Measurements from ENCODE around the gene ZFPL1.

DNA sequence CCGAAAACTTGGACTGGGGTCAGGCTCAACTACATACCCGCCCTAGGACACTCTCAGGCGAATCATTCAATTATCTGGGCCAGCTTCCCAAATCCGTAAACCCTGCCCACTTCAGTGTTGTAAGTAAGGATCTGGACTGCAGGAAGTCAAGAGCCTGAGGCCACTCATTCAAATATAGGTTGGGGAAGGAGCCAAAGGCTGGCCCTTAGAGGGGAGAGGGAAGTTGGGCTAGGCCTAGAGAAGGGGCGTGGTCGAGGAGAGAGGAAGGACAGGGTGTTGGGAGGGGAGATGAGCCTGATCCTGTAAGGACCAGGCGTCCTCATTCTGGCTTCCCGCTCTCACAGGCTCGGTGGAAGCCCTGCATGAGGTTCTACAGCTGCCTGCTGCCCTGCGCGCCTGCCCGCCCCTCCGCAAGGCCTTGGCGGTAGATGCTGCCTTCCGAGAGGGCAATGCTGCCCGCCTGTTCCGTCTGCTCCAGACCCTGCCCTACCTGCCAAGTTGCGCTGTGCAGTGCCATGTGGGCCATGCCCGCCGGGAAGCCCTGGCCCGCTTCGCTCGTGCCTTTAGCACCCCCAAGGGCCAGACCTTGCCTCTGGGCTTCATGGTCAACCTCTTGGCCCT, 40.0 kb upstream of the ZFPL1 start:
- TF ChIP-seq, protein P1, sequence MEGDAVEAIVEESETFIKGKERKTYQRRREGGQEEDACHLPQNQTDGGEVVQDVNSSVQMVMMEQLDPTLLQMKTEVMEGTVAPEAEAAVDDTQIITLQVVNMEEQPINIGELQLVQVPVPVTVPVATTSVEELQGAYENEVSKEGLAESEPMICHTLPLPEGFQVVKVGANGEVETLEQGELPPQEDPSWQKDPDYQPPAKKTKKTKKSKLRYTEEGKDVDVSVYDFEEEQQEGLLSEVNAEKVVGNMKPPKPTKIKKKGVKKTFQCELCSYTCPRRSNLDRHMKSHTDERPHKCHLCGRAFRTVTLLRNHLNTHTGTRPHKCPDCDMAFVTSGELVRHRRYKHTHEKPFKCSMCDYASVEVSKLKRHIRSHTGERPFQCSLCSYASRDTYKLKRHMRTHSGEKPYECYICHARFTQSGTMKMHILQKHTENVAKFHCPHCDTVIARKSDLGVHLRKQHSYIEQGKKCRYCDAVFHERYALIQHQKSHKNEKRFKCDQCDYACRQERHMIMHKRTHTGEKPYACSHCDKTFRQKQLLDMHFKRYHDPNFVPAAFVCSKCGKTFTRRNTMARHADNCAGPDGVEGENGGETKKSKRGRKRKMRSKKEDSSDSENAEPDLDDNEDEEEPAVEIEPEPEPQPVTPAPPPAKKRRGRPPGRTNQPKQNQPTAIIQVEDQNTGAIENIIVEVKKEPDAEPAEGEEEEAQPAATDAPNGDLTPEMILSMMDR (IDR thresholded peaks at IDR 0.05), result no peak
- no peak for TF ChIP-seq POLR2A (IDR thresholded peaks at IDR 0.05)
